Measurements from ENCODE around the gene HOXA5.

HOXA5 gene

GRCh38 chr7:27158436-27159265 is 15.2 kb upstream of the HOXA5 start:
- in situ Hi-C loops (cut with MboI; ENCODE audit: low pct_unique_long_range_greater_than_20kb, low sequenced_read_pairs, unreplicated experiment), result loop anchor here (10.0 to 25.0 kb wide), 2 partner anchors 86 to 796 kb away; partner anchors contain the start of gene EVX1
- TF ChIP-seq CTCF (IDR thresholded peaks at IDR 0.05; ENCODE audit: extremely low read depth, insufficient read depth, missing control alignments), result no peak
- DNase-seq (ENCODE audit: low spot score), result no peak

- no peak for DNase-seq (ENCODE audit: low spot score)
- in situ Hi-C loops (cut with MboI; ENCODE audit: low pct_unique_long_range_greater_than_20kb, low sequenced_read_pairs, unreplicated experiment), result loop anchor here (10.0 to 25.0 kb wide), 2 partner anchors 87 to 796 kb away; partner anchors contain the start of gene EVX1
- no peak for TF ChIP-seq CTCF (IDR thresholded peaks at IDR 0.05; ENCODE audit: extremely low read depth, insufficient read depth, missing control alignments)
These were observed 14.4 kb upstream of the HOXA5 start for GRCh38 chr7:27157702-27158431.

GRCh38 chr7:27156916-27157701 is 13.6 kb upstream of the HOXA5 start:
- no peak for DNase-seq (ENCODE audit: low spot score)
- TF ChIP-seq CTCF (IDR thresholded peaks at IDR 0.05; ENCODE audit: extremely low read depth, insufficient read depth, missing control alignments), result no peak
- in situ Hi-C loops (cut with MboI; ENCODE audit: low pct_unique_long_range_greater_than_20kb, low sequenced_read_pairs, unreplicated experiment), result loop anchor here (10.0 to 25.0 kb wide), 2 partner anchors 88 to 795 kb away; partner anchors contain the start of gene EVX1

GRCh38 chr7:27156508-27156898 is 13.0 kb upstream of the HOXA5 start, which contains the start of gene HOXA7:
HOXA7 (minus strand) TSS chr7:27156675; CDS start chr7:27156545, 130 bp downstream.
- DNase-seq (ENCODE audit: low spot score), result no peak
- in situ Hi-C loops (cut with MboI; ENCODE audit: low pct_unique_long_range_greater_than_20kb, low sequenced_read_pairs, unreplicated experiment), result loop anchor here (10.0 to 25.0 kb wide), 2 partner anchors 88 to 794 kb away; partner anchors contain the start of gene EVX1
- TF ChIP-seq CTCF (IDR thresholded peaks at IDR 0.05; ENCODE audit: extremely low read depth, insufficient read depth, missing control alignments), result no peak

GRCh38 chr7:27155816-27156507 is 12.5 kb upstream of the HOXA5 start:
- no peak for DNase-seq (ENCODE audit: low spot score)
- in situ Hi-C loops (cut with MboI; ENCODE audit: low pct_unique_long_range_greater_than_20kb, low sequenced_read_pairs, unreplicated experiment), result loop anchor here (10.0 to 25.0 kb wide), 2 partner anchors 89 to 794 kb away; partner anchors contain the start of gene EVX1
- TF ChIP-seq CTCF (IDR thresholded peaks at IDR 0.05; ENCODE audit: extremely low read depth, insufficient read depth, missing control alignments), result no peak
